GM08714 (cell line): ENCODE results near the gene EVC2.

Source experiments
- H3K4me3 ChIP-seq: fragments of 200-500 bp; sonication (Bioruptor generic); 2 replicates; pipeline ENCODE4 v1.5.1; 2014; ENCODE audit warnings: mild to moderate bottlenecking, low read length, inconsistent platforms
- ZNF274 ChIP-seq: IDR thresholded peaks from 2 replicates; pipeline ENCODE4 v1.6.1; 2012; ENCODE audit warnings: mild to moderate bottlenecking, low read depth, low read length

Gene EVC2

DNA sequence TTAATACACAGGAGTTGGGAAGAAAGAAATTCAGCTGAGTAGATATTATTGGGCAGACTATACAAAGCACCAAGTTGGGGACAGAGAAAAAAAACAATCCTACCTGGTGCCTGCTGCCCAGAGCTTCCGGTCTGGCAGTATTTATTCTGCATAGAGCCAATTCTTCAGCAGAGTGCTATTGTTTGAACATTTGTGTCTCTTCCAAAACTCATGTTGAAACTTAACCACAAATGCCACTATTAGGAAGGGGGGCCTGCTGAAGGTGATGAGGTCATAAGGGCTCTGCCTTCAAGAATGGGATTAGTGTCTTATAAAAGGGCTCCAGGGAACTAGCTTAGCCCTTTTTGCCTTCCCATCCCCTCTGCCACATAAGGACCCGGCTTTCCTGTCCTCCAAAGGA lies 136.2 kb downstream of the EVC2 start:
- no peak overlapping the region for H3K4me3 ChIP-seq
- TF ChIP-seq ZNF274: no peak

DNA sequence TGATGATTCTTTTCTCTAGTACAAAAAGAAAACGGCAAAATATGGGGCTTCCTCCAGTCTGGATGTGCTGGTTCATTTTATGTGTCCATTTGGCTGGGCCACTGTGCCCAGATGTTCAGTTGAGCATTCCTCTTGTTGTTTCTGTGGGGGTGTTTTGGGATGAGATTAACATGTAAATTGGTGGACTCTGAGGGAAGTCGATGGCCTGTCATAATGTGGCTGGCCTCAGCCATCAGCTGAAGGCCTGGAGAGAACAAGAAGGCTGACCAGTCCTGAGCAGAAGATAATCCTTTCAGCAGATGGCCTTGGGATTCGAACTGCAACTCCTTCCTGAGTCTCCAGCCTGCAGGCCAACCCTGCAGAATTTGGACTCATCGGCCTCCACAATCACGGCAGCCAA lies 136.7 kb downstream of the EVC2 start:
- TF ChIP-seq ZNF274: no peak
- H3K4me3 ChIP-seq: no peak overlapping the region

DNA sequence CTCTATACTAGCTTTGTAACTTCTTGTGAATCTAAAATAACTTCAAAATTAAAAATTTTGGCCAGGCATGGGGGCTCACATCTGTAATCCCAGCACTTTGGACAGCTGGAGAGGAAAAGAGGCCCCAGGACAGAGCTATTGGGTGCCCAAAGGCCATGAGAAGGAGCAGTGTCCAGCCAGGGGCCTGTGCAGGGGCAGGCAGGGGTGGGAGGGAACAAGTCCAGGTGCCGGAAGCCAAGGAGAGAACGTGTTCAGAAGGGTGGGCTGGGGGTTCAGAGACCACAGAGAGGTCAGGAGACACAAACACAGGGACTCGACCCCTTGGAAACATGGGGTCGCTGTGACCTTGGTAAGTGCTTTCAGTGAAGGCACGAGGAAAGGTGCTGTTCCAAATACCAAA lies 138.9 kb downstream of the EVC2 start:
- H3K4me3 ChIP-seq: no peak overlapping the region
- TF ChIP-seq ZNF274: no peak

DNA sequence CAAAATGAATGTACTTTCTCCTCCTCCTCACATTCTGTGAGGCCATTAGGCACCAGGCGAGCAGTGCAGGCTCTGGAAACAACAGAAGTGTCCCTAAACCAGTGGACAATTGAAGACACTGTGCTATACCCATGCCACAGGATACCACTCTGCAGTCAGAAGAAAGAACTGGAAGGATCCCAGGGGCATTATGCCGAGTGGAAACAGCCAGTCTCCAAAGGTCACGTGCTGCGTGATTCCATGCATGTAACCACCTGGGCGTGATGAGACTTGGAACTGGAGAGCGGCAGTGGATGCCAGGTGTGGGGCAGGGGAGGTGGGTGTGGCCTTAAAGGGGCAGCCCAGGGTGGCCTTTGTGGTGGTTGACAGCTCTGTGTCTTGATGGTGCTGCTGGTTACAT lies 139.4 kb downstream of the EVC2 start:
- H3K4me3 ChIP-seq: no peak overlapping the region
- no peak for TF ChIP-seq ZNF274

- no peak overlapping the region for H3K4me3 ChIP-seq
- TF ChIP-seq ZNF274: no peak
Measured at GRCh38 chr4:5568336-5568735, 140.0 kb downstream of the EVC2 start.

- TF ChIP-seq ZNF274: no peak
- H3K4me3 ChIP-seq: no peak overlapping the region
Measured at GRCh38 chr4:5566991-5567390, 141.4 kb downstream of the EVC2 start.

- no peak overlapping the region for H3K4me3 ChIP-seq
- TF ChIP-seq ZNF274: no peak
Measured at GRCh38 chr4:5566526-5566925, 141.8 kb downstream of the EVC2 start.

DNA sequence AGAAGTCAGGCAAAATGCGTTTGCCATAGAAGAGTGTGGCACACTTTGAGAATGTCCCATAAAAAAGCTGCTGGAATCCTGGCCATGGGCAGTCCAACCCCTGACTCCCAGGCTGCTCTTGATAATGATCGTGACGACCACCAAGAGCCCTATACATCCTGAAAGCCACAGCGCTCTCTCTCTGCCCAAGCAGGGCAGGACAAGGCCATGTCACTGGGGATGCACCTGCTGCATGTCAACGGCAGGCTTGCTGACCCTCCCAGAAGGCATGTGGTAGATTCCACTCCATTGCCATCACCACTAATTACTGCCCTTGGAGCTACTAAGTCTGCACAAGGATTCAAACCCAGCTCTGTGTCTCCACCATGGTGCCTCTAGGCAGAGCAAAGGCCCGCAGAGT lies 144.5 kb downstream of the EVC2 start:
- H3K4me3 ChIP-seq: no peak overlapping the region
- TF ChIP-seq ZNF274: no peak

DNA sequence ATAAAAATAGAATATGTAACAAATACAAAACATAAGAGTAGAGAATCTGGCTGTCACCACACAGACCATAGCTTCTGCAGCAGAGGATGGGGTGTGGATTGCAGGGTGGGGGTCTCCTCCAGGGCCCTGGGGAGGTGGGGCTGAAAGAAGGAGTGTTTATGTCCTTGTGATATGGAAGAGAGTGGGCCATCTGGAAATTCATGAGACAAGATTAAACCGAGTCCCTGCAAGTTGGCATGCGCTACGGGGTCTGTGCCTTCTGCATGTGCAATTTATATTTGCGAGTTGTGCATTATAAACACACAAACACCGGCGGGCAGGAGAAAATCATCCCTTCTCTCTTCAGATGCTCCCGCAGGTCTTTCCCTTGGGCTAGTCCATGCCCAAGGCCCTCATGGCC lies 145.9 kb downstream of the EVC2 start:
- TF ChIP-seq ZNF274: no peak
- H3K4me3 ChIP-seq: no peak overlapping the region

DNA sequence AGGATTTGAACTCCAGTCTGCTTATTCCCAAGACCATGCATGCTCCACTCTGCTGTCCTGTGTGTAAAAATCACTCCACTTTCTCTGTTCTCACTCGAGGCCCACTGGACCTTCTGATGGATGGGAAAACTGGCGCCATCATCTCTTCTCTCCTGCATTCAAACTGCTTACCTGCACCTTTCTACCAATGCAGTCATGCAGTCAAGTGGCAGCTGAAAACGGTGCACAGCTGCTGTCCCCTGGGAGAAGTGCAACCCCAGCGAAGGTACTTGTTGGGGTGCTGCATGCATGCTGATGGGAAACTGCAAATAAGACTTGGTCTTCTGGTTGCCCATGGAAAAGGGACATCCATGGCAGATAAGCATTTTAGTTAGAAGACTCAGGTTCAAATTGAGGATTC lies 147.1 kb downstream of the EVC2 start:
- no peak for TF ChIP-seq ZNF274
- H3K4me3 ChIP-seq: no peak overlapping the region

- no peak for TF ChIP-seq ZNF274
- H3K4me3 ChIP-seq: no peak overlapping the region
Measured at GRCh38 chr4:5558502-5558901, 149.9 kb downstream of the EVC2 start.

DNA sequence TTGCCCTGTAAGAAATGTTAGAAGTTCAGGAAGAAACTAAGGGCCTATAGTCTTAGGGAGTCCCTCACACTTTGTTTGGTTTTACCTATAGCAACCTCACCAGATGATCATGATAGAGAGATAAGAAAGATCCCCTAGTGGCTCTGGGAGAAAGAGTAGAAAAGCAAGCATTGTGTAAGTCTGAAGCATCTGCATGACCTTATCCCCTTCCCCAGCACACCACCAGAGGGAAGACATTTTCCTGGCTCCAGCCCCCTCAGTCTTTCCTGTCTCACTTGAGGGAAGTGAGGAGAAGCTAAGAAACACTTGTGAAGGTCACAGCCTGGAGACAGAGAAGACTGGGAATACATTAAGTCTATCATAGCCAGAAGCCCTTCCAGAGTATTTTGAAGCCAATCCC lies 154.0 kb downstream of the EVC2 start:
- no peak overlapping the region for H3K4me3 ChIP-seq
- TF ChIP-seq ZNF274: no peak

DNA sequence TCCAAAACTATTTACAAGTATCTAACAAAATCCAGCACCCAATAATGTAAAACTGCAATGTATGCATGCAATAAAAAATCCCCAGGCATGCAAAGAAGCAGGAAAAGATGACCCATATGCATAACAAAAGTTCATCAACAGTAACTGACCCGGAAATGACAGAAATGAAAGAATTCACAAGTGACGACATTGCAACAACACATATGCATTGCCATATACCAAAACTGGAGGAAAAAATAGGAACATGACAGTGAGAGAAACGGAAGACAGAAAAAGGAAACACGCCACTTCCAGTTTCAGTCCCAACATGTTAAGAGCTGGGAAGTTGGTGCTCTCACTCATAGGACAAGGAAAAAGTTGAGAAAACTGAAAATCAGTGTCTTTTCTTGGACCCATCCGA lies 154.6 kb downstream of the EVC2 start:
- TF ChIP-seq ZNF274: no peak

DNA sequence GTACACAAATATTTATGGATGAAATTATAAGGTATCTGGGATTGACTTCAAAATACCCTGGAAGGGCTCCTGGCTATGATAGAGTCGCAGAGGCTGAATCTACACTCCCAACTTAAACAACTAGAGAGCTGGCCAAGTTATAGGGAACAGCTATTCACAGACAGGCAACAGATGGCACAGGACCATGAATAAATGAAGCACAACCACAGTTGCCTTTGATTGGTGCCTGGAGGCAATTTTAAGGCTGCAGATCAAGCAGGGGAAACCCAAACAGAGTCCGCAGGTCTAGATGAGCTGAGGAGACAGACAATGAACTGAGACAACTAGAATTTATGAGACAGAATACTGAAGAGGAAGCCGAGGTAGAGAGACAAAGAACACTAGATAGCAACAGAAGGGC lies 155.9 kb downstream of the EVC2 start:
- H3K4me3 ChIP-seq: no peak overlapping the region
- no peak for TF ChIP-seq ZNF274

More for the DNA sequence above, 154.6 kb downstream of the EVC2 start:
- H3K4me3 ChIP-seq: no peak overlapping the region

- no peak for TF ChIP-seq ZNF274
Measured at GRCh38 chr4:5547651-5548249, 160.6 kb downstream of the EVC2 start.

GRCh38 chr4:5545271-5545670 lies 163.1 kb downstream of the EVC2 start:
- TF ChIP-seq ZNF274: no peak
- H3K4me3 ChIP-seq: no peak overlapping the region

More at GRCh38 chr4:5547651-5548249, 160.6 kb downstream of the EVC2 start:
- H3K4me3 ChIP-seq: no peak overlapping the region
